IPS-11a (cell line): Measurements from ENCODE around the gene CUL4A.
"Not testable (repeated sequence)": the region's sequence is repeated elsewhere in the genome, so short reads cannot be mapped to it uniquely, and the experiment has no call there.

Experiments
- H3K4me3 ChIP-seq: one replicate; pipeline ENCODE4 v1.5.1; 2013; ENCODE audit warnings: low read depth, low read length, control low read depth

CUL4A gene

GRCh38 chr13:113209336-113209758 lies at the start of gene CUL4A:
TSS of gene CUL4A (plus strand) at chr13:113209613. CDS start at chr13:113209628, 15 bp downstream.
- peak within 1 kb of the TSS; percentile 97 for H3K4me3 ChIP-seq

- H3K4me3 ChIP-seq: no peak overlapping the region
Observed at GRCh38 chr13:113159701-113160100, 49.7 kb upstream of the CUL4A start.

DNA sequence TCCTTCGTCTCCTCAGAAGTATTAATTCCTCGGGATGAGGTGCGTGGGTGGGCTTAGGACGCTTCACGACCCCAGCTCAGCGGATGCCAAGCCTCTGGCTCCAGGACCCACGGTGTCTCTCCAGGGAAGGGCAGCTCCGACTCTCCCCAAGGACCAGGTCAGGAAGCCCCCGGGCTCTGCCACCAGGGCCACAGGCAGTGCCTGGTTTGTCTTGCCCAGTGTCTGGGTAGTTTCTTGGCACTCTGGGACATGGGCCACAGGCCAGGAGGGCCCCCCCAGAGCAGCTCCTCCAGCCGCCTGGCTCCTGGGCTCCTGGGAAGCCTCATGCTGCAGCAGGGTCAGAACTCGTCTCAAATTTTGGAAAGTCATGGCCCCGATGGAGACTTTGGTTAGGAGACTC lies 48.4 kb upstream of the CUL4A start:
- no peak overlapping the region for H3K4me3 ChIP-seq

- no peak overlapping the region for H3K4me3 ChIP-seq
Observed at GRCh38 chr13:113161433-113161832, 48.0 kb upstream of the CUL4A start.

GRCh38 chr13:113161975-113162374 lies 47.4 kb upstream of the CUL4A start:
- H3K4me3 ChIP-seq: not testable (repeated sequence)

- H3K4me3 ChIP-seq: no peak overlapping the region
Observed at GRCh38 chr13:113162783-113163685, 46.4 kb upstream of the CUL4A start.

DNA sequence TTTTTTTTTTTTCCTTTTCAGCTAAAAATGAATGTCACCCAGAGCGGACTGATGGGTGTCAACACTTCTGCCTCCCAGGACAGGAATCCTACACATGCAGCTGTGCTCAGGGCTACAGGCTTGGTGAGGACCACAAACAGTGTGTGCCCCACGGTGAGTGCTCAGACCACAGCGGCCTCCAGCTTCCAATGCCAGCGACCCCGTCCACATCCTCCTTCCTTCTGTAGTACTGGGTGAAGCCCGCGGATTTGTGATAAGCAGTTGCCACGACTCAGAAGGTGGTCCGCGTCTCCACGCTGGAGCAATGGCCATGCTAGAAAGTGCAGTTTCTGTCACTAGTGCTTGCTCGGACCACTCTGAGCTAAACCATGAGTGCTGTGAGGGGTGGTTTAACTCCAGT lies 44.9 kb upstream of the CUL4A start:
- H3K4me3 ChIP-seq: no peak overlapping the region

DNA sequence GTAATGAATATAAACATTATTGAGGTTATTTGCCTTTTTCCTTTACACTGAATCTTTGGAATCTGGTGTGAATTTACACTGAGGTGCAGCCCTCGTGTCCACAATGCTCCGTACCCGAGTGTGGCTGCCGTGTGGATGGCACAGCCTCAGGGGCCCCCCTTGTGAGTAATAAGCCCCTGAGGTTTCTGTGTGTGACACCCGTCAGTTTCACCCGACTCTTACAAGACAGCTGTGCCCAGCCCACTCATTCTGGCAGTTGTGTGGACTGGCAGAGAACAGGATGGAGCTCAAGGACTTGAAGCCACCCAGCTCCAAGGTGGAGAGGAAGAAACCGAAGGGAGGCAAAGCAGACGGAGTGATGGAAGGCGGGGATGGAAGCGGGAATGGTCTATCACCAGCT lies 43.1 kb upstream of the CUL4A start:
- H3K4me3 ChIP-seq: no peak overlapping the region

GRCh38 chr13:113166681-113167080 lies 42.7 kb upstream of the CUL4A start:
- H3K4me3 ChIP-seq: no peak overlapping the region

DNA sequence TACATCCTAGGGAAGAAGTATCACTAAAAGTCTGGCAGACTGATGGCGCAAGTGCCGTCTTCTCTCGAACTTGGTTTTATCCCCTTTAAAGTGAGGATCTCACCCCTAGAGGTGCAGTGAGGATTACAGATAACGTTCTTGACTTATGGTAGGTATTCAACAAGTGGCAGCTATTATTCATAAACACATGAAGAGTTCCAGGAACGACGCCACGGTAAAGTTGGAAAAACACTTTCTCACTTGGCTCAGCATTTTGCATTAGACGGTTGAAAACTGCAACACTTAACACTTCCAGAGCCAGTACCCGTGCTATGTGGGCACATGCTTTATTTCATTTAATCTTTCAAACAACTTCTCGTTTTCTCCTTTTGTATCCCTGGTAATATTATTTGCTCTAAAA lies 42.3 kb upstream of the CUL4A start:
- H3K4me3 ChIP-seq: no peak overlapping the region

GRCh38 chr13:113167575-113167974 lies 41.8 kb upstream of the CUL4A start:
- no peak overlapping the region for H3K4me3 ChIP-seq

DNA sequence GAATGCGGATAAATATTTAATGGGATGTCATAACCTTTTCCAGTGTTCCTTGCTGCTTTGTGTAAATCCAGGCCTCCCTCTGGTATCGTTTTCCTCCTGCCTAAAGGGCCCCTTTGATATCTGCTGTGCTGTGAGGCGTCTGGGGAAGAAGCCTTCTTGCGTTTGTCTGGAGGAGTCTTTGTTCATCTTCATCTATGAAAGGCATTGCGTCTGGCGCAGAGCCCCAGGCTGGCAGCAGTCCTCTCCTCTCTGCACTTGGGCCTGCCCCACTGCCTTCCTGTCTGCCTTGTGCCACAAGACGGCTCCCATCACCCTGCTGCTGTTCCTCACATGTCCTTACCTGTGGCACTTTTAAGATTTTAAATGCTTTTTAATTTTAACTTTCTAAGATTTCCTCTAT lies 41.2 kb upstream of the CUL4A start:
- H3K4me3 ChIP-seq: no peak overlapping the region

DNA sequence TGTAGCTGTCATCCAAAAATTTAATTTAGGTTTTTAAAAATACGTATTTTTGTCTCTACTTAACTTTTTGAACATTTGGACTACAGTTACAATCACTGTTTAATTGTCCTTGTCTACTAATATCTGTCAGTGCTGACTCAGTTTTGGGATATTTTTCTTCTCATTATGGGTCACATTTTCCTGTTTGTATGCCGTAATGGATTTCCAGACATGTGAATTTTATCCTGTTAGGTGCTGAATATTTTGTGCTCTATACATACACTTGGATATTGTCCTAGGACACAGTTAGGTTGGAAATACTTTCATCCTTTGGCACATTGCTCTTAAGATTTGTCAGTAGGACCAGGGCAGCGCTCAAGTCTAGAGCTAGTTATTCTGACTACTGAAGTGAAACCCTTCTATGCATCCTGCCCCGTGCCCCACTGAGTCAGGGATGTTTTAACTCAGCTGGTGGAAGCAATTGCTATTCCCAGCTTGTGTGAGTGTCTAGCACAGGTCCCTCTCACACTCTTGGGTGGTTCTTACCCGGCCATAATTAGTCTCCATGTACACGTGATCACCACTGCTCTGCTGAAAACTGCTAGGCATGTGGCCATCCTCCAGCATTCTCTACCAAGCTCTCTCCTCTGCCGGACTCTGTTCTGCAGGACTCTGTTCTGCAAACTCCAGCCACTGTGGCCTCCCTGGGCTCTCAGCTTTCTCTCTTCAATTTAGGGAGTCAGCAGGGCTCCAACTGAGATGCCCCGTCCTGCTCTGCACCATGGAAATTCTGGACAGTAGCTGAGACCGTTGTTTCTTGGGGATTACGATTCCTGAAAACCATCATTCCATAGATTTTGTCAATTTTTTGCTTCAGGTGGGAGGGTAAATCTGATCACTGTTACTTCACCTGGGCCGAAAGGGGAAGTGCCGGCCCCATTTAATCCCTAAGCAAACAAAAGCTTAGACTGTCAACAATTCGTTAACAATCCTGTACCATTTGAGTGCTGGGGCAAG lies 39.8 kb upstream of the CUL4A start:
- H3K4me3 ChIP-seq: no peak overlapping the region

DNA sequence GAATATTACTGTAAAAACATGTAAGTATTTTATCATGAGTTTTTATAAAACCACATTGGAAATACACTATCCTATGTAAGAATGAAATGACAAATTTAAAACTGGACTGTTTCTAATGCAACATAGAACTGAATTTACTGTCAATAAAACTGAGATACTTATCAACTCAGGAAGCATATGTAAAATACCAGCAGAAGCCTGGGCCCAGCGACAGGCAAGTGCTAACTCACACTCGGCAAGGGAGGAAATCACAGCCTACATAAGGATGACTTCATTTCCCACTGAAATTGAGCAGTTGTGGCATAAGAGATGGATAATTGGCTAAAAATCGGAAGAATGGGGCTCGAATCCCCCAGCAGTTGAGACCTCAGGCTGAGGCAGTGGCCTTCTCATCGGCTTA lies 38.9 kb upstream of the CUL4A start:
- no peak overlapping the region for H3K4me3 ChIP-seq

- H3K4me3 ChIP-seq: no peak overlapping the region
Observed at GRCh38 chr13:113171250-113172125, 37.9 kb upstream of the CUL4A start.

- H3K4me3 ChIP-seq: no peak overlapping the region
Observed at GRCh38 chr13:113172419-113172926, 36.9 kb upstream of the CUL4A start.

DNA sequence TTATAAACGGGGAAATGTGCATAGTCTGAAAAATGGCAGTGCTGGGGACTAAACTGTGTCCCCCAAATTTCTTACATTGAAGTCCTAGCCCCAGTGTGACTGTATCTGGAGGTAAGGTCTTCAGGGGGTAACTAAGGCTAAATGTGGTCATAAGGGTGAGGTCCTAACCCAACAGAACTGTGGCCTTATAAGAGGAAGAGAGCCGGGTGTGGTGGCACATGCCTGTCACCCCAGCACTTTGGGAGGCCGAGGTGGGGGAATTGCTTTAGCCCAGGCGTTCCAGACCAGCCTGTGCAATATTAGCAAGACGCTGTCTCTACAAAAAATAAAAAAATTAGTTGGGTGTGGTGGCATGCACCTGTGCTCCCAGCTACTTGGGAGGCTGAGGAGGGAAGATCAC lies 33.1 kb upstream of the CUL4A start:
- no peak overlapping the region for H3K4me3 ChIP-seq

GRCh38 chr13:113176822-113177221 lies 32.6 kb upstream of the CUL4A start:
- no peak overlapping the region for H3K4me3 ChIP-seq

- no peak overlapping the region for H3K4me3 ChIP-seq
Observed at GRCh38 chr13:113178070-113178895, 31.1 kb upstream of the CUL4A start.

GRCh38 chr13:113178896-113179167 lies 30.6 kb upstream of the CUL4A start:
- H3K4me3 ChIP-seq: no peak overlapping the region
